NK-92 treated with Interleukin-12 subunit alpha and Interleukin-12 subunit beta, amount 100 ng/mL, for 24 hours (cell line): ENCODE results near the gene TECTA.
A peak's percentile ranks its signal among the peaks of the same experiment; 100 is the strongest.

Source experiments
- DNase-seq: peaks from one replicate; lab custom pipeline; 2025; lab: John Stamatoyannopoulos, UW

TECTA gene

GRCh38 chr11:121179306-121179705 lies 78.3 kb downstream of the TECTA start:
- no peak for DNase-seq

- no peak for DNase-seq
Measured at GRCh38 chr11:121180183-121180582, 79.1 kb downstream of the TECTA start.

- no peak for DNase-seq
Measured at GRCh38 chr11:121188776-121189175, 87.7 kb downstream of the TECTA start.

- no peak for DNase-seq
Measured at GRCh38 chr11:121191818-121192217, 90.8 kb downstream of the TECTA start.

GRCh38 chr11:121194731-121195596 lies 93.9 kb downstream of the TECTA start:
- peak; percentile 17 for DNase-seq

- no peak for DNase-seq
Measured at GRCh38 chr11:121198491-121198890, 97.4 kb downstream of the TECTA start.

- DNase-seq = no peak
Measured at GRCh38 chr11:121199516-121199915, 98.5 kb downstream of the TECTA start.

- DNase-seq = no peak
Measured at GRCh38 chr11:121206810-121207209, 105.8 kb downstream of the TECTA start.

GRCh38 chr11:121207485-121208115 lies 106.6 kb downstream of the TECTA start:
- DNase-seq = no peak

GRCh38 chr11:121210445-121211080 lies 109.5 kb downstream of the TECTA start:
- no peak for DNase-seq

GRCh38 chr11:121211626-121212025 lies 110.6 kb downstream of the TECTA start:
- DNase-seq = no peak

- DNase-seq = no peak
Measured at GRCh38 chr11:121212536-121213361, 111.7 kb downstream of the TECTA start.

GRCh38 chr11:121213362-121213893 lies 112.4 kb downstream of the TECTA start:
- no peak for DNase-seq

- DNase-seq = no peak
Measured at GRCh38 chr11:121214861-121215260, 113.8 kb downstream of the TECTA start.

GRCh38 chr11:121221496-121222200 lies 120.6 kb downstream of the TECTA start:
- DNase-seq = no peak

GRCh38 chr11:121223161-121223560 lies 122.1 kb downstream of the TECTA start:
- DNase-seq = no peak

GRCh38 chr11:121225382-121225781 lies 124.3 kb downstream of the TECTA start:
- no peak for DNase-seq

- no peak for DNase-seq
Measured at GRCh38 chr11:121226415-121227263, 125.6 kb downstream of the TECTA start.

- DNase-seq = no peak
Measured at GRCh38 chr11:121228851-121229250, 127.8 kb downstream of the TECTA start.
